Stomach (tissue), 4 donors: ENCODE data around the gene CELF2.

ENCODE experiments used
- EP300 ChIP-seq: sonication (generic); formaldehyde crosslinking; IDR thresholded peaks from one replicate; pipeline ENCODE4 v1.6.1; 2017; ENCODE audit warnings: antibody characterized with exemption
- POLR2A ChIP-seq, 4 donors: fragments of 450-650 bp; IDR thresholded peaks; one replicate each; pipeline ENCODE4 v1.6.1; 2016; ENCODE audit warnings: antibody characterized with exemption in 4 of 4, control low read depth in 2 of 4, mild to moderate bottlenecking in 1 of 4, moderate library complexity in 1 of 4
- POLR2AphosphoS5 ChIP-seq, 3 donors: sonication (generic); formaldehyde crosslinking; IDR thresholded peaks; one replicate each; pipeline ENCODE4 v1.6.1; 2016; ENCODE audit warnings: antibody characterized with exemption in 3 of 3
- TF ChIP-seq, protein P1 (sequence below), 7 experiments: fragments of 450-650 bp in 4 of 7; fragments of 200-600 bp in 3 of 7; sonication (generic) in 3 of 7; IDR thresholded peaks; one replicate each; pipeline ENCODE4 v1.5.1; 2016 to 2019; ENCODE audit warnings: antibody characterized with exemption in 7 of 7, control low read depth in 2 of 7, mild to moderate bottlenecking in 1 of 7

DNA sequence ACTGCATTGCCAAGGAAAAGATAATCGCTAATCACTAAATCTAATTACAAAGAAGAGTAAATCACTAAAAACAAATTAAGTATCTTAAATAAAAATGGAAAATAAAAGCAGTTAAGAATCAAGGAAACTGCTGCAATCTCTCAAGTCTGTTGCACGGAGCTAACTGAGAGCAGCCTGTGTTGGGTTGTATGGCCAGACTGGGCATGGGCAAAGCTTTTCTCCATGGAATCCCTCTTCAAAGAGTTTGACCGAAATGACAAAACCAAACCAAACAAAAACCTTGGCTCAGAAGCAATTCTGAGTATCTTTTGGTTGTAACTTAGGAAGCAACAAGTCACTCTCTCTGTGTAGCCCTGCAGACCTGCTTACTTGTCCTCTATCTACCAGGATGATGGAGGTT lies 78.8 kb downstream of the CELF2 start:
- TF ChIP-seq, protein P1, sequence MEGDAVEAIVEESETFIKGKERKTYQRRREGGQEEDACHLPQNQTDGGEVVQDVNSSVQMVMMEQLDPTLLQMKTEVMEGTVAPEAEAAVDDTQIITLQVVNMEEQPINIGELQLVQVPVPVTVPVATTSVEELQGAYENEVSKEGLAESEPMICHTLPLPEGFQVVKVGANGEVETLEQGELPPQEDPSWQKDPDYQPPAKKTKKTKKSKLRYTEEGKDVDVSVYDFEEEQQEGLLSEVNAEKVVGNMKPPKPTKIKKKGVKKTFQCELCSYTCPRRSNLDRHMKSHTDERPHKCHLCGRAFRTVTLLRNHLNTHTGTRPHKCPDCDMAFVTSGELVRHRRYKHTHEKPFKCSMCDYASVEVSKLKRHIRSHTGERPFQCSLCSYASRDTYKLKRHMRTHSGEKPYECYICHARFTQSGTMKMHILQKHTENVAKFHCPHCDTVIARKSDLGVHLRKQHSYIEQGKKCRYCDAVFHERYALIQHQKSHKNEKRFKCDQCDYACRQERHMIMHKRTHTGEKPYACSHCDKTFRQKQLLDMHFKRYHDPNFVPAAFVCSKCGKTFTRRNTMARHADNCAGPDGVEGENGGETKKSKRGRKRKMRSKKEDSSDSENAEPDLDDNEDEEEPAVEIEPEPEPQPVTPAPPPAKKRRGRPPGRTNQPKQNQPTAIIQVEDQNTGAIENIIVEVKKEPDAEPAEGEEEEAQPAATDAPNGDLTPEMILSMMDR (IDR thresholded peaks at IDR 0.05): no peak
- no peak for TF ChIP-seq EP300
- TF ChIP-seq POLR2A (IDR thresholded peaks at IDR 0.05): no peak
- no peak for TF ChIP-seq POLR2AphosphoS5 (IDR thresholded peaks at IDR 0.05)
